ENCODE results near the gene SPNS1. TPM values are rescaled to one million over a fixed set of nuclear protein-coding genes. Genes with fewer than 3 reads are reported as not detected.

Gene SPNS1
- polyA plus RNA-seq, 1 donor = 62.8 TPM

DNA sequence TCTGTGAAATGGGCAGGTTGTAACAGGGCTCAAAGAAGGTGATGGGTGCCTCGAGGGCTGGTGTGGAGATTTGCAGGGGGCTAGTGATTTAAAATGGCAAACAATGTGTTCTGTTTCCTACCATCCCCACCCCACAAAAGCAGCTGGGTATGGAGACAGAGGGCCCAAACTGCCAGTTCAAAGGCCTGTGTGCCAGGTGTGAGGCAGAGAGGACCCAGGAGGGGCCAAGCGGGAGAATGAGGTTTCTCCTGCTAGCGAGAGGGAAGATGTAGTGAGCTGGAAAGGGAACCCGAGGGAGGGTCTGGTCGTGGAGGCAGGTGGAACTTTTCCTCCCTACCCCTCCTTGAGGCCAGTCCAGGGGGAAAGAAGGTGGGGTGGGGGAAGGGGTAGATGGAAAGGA is 49.7 kb downstream of the SPNS1 start:
- H3K4me1 ChIP-seq (ENCODE audit: control insufficient read depth, insufficient read depth, low read length) = no peaks in the 10 kb centered on the region
- H3K27ac ChIP-seq (ENCODE audit: low read length) = no peak overlapping the region
- H3K4me3 ChIP-seq (ENCODE audit: low read length) = no peak overlapping the region
- no peaks in the 10 kb centered on the region for H3K27me3 ChIP-seq (ENCODE audit: control insufficient read depth, insufficient read depth, low read length)
- WGBS (ENCODE audit: insufficient coverage, low lambda C conversion rate) = no CpG with 5 or more reads among the region's 5 CpGs
- DNase-seq = no peak
- H3K9me3 ChIP-seq (ENCODE audit: control insufficient read depth, low read depth, low read length) = no peaks in the 10 kb centered on the region
- no peaks in the 10 kb centered on the region for H3K36me3 ChIP-seq (ENCODE audit: control insufficient read depth, insufficient read depth, low read length)

DNA sequence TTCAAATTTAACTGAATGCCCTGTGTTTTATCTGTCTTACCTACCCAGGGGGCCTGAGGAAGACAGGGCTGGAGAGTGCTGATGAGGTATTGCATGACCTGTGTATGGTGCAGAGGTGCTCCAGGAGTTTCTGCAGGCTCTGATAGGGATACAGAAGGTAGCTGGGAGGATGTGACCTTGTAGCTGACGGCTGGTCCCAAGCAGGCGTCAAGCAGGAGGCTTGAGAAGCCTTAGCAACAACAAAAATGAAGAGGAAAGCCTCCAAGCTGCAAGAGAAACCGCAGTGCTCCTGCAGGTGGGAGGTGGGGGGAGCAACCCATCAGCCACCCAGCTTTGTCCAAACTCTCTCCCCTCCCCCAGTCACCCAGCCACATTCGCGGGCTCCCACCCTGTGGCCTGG is 50.6 kb downstream of the SPNS1 start:
- WGBS (ENCODE audit: insufficient coverage, low lambda C conversion rate) = 14% methylated on average over 2 of the region's 5 CpGs
- Histone ChIP-seq H3K36me3 (ENCODE audit: control insufficient read depth, insufficient read depth, low read length) (no peaks in the 10 kb centered on the region), H3K4me1 (ENCODE audit: control insufficient read depth, insufficient read depth, low read length) (no peaks in the 10 kb centered on the region), H3K27me3 (ENCODE audit: control insufficient read depth, insufficient read depth, low read length) (no peaks in the 10 kb centered on the region), H3K27ac (ENCODE audit: low read length) (no peak overlapping the region), H3K9me3 (ENCODE audit: control insufficient read depth, low read depth, low read length) (no peaks in the 10 kb centered on the region), H3K4me3 (ENCODE audit: low read length) (no peak overlapping the region)
- DNase-seq = no peak

DNA sequence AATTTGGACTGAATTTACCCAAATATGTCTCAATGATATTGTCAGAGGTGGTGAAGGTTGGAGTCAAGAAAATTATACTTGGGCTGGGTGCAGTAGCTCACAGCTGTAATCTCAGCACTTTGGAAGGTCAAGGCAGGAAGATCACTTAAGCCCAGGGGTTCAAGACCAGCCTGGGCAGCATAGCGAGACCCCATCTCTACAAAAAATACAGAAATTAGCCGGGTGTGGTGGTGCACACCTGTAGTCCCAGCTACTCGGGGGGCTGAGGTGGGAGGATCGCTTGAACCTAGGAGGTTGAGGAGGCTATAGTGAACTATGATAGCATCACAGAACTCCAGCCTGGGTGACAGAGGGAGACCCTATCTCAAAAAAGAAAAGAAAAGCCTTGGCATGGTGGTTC is 51.2 kb downstream of the SPNS1 start:
- Histone ChIP-seq H3K27me3 (ENCODE audit: control insufficient read depth, insufficient read depth, low read length) (no peaks in the 10 kb centered on the region), H3K36me3 (ENCODE audit: control insufficient read depth, insufficient read depth, low read length) (no peaks in the 10 kb centered on the region), H3K4me3 (ENCODE audit: low read length) (no peak overlapping the region), H3K27ac (ENCODE audit: low read length) (no peak overlapping the region), H3K9me3 (ENCODE audit: control insufficient read depth, low read depth, low read length) (no peaks in the 10 kb centered on the region), H3K4me1 (ENCODE audit: control insufficient read depth, insufficient read depth, low read length) (no peaks in the 10 kb centered on the region)
- WGBS (ENCODE audit: insufficient coverage, low lambda C conversion rate) = no CpG with 5 or more reads among the region's 4 CpGs
- DNase-seq = no peak

DNA sequence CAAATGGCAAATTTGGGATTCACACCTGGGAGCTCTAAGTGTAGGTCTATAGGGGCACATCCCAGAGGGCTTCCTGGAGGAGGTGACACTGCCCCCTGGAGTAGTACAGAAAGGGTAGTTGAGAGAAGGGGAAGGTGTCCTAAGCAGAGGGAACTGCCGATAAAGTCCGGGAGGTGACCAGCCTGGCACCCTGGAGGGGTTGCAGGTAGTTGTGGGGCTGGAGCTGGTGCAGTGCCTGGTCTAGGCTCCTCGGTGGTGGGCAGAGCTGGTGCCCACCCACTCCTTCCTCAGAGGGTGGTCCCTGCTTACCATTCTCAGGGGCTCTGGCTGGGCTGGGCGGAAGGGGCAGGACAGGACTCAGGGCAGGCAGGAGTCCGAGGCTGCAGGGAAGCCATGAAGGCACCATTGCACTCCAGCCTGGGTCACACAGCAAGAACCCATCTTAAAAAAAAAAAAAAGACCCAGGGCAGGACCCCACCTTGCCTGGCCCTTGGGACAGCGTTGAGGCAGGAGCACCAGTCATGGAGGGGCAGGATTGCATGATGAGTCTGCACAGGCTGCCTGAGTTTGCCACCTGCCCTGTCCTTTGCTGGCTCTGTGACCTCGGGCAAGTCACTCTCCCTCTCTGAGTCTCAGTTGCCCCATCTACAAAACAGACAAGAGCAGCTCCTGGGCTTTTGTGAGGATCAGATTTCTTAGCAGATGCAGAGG is 54.0 kb downstream of the SPNS1 start:
- Histone ChIP-seq H3K4me1 (ENCODE audit: control insufficient read depth, insufficient read depth, low read length) (no peaks in the 10 kb centered on the region), H3K9me3 (ENCODE audit: control insufficient read depth, low read depth, low read length) (no peaks in the 10 kb centered on the region), H3K4me3 (ENCODE audit: low read length) (no peak overlapping the region), H3K27me3 (ENCODE audit: control insufficient read depth, insufficient read depth, low read length) (no peaks in the 10 kb centered on the region), H3K36me3 (ENCODE audit: control insufficient read depth, insufficient read depth, low read length) (no peaks in the 10 kb centered on the region), H3K27ac (ENCODE audit: low read length) (no peak overlapping the region)
- no CpG with 5 or more reads among the region's 7 CpGs for WGBS (ENCODE audit: insufficient coverage, low lambda C conversion rate)
- no peak for DNase-seq

DNA sequence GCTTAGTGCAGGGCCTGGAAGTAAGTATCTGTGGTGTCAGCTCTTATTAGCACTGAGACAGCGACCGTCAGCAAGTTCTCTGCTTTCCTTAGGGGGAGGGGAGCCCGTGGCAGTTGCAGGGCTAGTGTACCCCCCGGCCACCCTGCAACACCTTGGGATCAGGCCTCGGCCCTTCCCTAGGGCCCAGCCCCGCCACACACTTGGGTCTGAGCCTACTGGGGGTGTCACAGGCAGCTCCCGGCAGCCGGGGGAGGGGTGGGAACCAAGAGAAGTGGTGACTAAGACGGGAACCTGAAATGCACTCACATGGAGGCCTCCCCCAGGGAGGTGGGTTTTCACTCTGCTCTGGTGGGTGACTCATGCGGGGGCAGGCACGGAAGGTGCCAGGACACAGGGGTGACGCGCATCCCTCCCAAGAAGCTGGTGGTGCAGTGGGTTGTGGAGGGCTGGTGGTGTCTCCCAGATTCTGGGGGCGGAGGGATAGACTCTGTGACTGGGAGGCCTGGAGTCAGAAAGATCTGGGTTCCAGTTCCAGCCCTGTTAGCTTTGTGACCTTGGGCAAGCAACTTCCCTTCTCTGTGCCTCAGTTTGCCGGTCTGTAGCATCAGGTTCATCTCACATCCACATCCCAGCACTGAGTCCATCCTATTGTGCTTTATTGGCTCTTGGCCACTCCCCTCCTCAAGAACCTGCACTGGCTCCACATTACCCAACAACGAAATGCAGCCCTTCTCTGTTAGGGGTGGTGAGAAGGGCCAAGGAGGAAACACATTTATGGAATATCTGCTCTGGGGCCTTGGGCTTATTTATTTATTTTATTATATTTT is 54.8 kb downstream of the SPNS1 start:
- Histone ChIP-seq H3K4me3 (ENCODE audit: low read length) (no peak overlapping the region), H3K27ac (ENCODE audit: low read length) (no peak overlapping the region), H3K36me3 (ENCODE audit: control insufficient read depth, insufficient read depth, low read length) (no peaks in the 10 kb centered on the region), H3K9me3 (ENCODE audit: control insufficient read depth, low read depth, low read length) (no peaks in the 10 kb centered on the region), H3K4me1 (ENCODE audit: control insufficient read depth, insufficient read depth, low read length) (no peaks in the 10 kb centered on the region), H3K27me3 (ENCODE audit: control insufficient read depth, insufficient read depth, low read length) (no peaks in the 10 kb centered on the region)
- WGBS (ENCODE audit: insufficient coverage, low lambda C conversion rate) = no CpG with 5 or more reads among the region's 16 CpGs
- DNase-seq = no peak

DNA sequence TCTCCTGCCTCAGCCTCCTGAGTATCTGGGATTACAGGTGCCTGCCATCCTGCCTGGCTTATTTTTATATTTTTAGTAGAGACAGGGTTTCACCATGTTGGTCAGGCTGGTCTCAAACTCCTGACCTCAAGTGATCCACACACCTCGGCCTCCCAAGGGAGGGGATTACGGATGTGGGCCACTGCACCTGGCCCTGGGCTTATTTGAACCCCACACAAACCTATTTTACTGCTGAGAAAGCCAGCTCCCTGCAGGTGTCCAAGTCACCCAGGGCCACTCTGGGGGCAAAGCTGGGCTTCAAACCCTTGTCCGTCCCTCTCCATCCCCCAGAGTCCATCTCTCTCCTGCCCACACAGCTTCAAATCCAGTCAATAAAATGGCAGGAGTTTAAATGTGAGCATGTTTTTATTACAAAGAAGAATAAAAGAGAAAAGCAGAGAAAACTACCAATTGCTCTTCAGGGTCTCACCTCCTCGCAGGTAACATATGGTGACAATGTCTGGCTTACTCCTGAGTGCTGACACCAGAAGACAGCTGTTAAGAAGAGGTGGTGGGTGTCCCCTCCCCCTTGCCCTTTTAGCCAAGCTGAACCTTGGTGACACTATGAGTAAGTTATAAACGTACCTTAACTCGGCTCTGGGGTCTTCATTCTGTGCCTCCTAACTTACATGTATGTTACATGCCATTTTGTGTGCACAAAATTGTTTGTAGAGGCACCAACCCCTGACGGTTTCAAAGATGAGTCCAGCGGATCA is 55.7 kb downstream of the SPNS1 start:
- 100% methylated on average over 1 of the region's 8 CpGs for WGBS (ENCODE audit: insufficient coverage, low lambda C conversion rate)
- H3K27ac ChIP-seq (ENCODE audit: low read length) = no peak overlapping the region
- H3K4me1 ChIP-seq (ENCODE audit: control insufficient read depth, insufficient read depth, low read length) = no peaks in the 10 kb centered on the region
- H3K27me3 ChIP-seq (ENCODE audit: control insufficient read depth, insufficient read depth, low read length) = no peaks in the 10 kb centered on the region
- H3K4me3 ChIP-seq (ENCODE audit: low read length) = no peak overlapping the region
- H3K36me3 ChIP-seq (ENCODE audit: control insufficient read depth, insufficient read depth, low read length) = no peaks in the 10 kb centered on the region
- no peak for DNase-seq
- H3K9me3 ChIP-seq (ENCODE audit: control insufficient read depth, low read depth, low read length) = no peaks in the 10 kb centered on the region

Other genes with a start within 250 kb of the SPNS1 start
- 4.4 TPM for gene NPIPB9, start 223.0 kb upstream of the SPNS1 start, polyA plus RNA-seq
- gene ATXN2L, start 151.8 kb upstream of the SPNS1 start, polyA plus RNA-seq = 130 TPM
- gene TUFM, start 128.4 kb upstream of the SPNS1 start, polyA plus RNA-seq = 157 TPM
- 81.0 TPM for gene SH2B1, start 110.9 kb upstream of the SPNS1 start, polyA plus RNA-seq
- gene ATP2A1, start 96.3 kb upstream of the SPNS1 start, polyA plus RNA-seq = 4.1 TPM
- gene RABEP2, start 49.5 kb upstream of the SPNS1 start, polyA plus RNA-seq = 30.6 TPM
- 1.0 TPM for gene CD19, start 42.8 kb upstream of the SPNS1 start, polyA plus RNA-seq
- gene NFATC2IP, start 23.8 kb upstream of the SPNS1 start, polyA plus RNA-seq = 58.8 TPM
- 13.2 TPM for gene LAT, start 10.3 kb downstream of the SPNS1 start, polyA plus RNA-seq

Data from large intestine (tissue), 3 donors.